ENCODE results near the gene NOL12.

The NOL12 gene

DNA sequence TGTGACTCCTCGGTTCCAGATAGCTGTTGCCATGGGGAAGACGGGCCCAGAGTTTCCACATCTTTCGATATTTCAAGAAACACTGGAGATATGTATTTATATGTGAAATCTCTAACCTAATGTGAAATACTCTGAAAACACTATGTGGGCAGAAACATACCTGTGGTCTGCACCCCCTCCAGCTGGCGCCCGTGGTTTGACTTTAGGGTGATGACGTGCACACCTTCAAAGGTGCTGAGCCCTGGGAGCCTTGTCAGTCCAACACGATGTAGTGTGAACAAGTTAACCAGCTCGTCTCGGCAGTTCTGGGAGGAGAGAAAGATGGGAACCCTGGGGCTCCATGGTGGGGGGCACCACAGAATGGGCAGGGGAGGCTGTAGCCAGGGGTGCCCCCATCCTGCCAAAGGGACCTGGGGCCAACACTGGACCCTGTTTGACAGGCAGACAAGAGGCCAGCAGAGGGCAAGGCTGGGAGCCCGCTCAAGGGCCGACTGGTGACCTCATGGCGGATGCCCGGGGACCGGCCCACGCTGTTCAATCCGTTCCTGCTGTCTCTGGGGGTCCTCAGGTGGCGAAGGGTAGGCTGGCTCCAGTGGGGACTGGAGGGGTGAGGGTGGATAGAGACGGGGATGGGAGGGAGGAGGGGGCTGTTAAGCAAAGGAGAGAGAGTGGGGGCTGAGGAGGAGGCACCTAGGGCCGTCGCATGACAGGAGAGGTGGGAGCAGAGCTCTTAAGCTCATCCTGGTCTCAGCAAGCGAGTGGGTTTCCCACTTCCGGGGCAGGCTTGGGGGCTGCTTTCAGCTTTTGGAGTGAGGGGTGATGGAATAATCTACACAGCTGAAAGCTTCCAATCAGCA, 54.5 kb downstream of the NOL12 start:
- no peak overlapping the region for H3K4me3 ChIP-seq (replicated peaks; ENCODE audit: low read depth, low read length)
- no peak for DNase-seq (ENCODE audit: low read depth)
- TF ChIP-seq, protein P1, sequence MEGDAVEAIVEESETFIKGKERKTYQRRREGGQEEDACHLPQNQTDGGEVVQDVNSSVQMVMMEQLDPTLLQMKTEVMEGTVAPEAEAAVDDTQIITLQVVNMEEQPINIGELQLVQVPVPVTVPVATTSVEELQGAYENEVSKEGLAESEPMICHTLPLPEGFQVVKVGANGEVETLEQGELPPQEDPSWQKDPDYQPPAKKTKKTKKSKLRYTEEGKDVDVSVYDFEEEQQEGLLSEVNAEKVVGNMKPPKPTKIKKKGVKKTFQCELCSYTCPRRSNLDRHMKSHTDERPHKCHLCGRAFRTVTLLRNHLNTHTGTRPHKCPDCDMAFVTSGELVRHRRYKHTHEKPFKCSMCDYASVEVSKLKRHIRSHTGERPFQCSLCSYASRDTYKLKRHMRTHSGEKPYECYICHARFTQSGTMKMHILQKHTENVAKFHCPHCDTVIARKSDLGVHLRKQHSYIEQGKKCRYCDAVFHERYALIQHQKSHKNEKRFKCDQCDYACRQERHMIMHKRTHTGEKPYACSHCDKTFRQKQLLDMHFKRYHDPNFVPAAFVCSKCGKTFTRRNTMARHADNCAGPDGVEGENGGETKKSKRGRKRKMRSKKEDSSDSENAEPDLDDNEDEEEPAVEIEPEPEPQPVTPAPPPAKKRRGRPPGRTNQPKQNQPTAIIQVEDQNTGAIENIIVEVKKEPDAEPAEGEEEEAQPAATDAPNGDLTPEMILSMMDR (IDR thresholded peaks at IDR 0.05; ENCODE audit: low read length, missing control alignments), result no peak

DNA sequence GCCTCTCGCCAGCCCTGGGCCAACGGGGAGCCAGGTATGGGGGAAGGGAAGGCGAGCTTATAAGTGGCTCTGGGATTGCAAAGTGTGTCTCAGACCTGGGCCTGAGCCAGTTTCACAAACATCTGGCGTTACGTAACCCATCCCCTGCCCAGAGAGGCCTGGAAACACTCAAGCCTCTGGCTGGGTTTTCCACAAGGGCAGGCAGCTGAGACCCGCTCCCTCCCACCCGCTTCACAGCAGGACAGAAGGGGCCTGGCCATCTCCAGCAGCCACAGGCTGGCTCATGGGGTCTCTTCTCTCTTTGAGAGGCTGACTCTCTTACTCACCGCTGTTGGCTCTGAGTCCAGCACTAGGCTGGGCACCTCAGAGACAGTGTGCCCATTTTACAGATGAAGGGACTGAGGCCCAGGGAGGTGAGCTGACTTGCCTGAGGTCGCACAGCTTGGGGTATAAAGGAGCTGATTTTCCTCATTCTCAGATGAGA, 55.2 kb downstream of the NOL12 start:
- TF ChIP-seq, protein P1 (IDR thresholded peaks at IDR 0.05; ENCODE audit: low read length, missing control alignments), result no peak
- peak; percentile 99 for DNase-seq (ENCODE audit: low read depth)
- H3K4me3 ChIP-seq (replicated peaks; ENCODE audit: low read depth, low read length), result no peak overlapping the region

DNA sequence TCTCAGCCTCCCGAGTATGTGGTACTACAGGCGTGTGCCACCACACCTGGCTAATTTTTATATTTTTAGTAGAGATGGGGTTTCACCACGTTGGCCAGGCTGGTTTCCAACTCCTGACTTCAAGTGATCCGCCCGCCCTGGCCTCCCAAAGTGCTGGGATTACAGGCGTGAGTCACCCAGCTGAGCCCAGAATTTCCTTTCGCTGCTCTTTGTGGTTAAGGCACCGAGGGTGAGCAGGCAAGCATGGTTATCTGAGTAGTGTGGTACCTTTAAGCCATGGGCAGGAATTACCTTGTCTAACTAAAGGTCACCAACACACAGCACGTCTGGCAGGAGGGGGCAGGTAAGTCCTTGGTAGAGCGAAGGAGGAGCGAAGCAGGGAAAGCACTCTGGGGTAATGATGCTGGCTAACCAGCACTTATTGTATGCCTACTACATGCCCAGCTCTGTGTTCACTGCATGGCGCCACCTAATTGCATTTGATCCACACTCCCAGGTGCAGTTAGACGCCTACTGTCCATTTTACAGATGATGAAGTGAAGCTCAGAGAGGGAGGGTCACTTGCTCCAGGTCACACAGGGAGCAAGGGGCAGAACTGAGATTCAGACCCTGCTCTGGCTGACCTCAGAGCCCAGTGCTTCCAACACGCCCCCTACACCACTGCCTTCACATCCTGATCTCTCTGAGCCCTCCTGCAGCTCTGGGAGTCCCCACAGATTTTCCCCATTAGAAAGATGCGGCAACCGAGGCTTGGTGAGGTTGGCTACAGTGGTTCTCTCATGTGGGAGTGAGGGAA, 56.4 kb downstream of the NOL12 start:
- TF ChIP-seq, protein P1 (IDR thresholded peaks at IDR 0.05; ENCODE audit: low read length, missing control alignments), result no peak
- no peak overlapping the region for H3K4me3 ChIP-seq (replicated peaks; ENCODE audit: low read depth, low read length)
- DNase-seq (ENCODE audit: low read depth), result peak; percentile 82

Measured in fibroblast of pulmonary artery (primary cell).